HG03025 (cell line): ENCODE data around the gene NLRX1.
"Not testable (repeated sequence)": the region's sequence is repeated elsewhere in the genome, so short reads cannot be mapped to it uniquely, and the experiment has no call there.

Experiments
- ATAC-seq: cut with Tn5 transposase; IDR thresholded peaks from one replicate; pipeline ENCODE4 v1.9.1; 2021; ENCODE audit warnings: mild to moderate bottlenecking, moderate library complexity; ENCODE audit not compliant: unreplicated experiment, low FRiP score

NLRX1 gene

DNA sequence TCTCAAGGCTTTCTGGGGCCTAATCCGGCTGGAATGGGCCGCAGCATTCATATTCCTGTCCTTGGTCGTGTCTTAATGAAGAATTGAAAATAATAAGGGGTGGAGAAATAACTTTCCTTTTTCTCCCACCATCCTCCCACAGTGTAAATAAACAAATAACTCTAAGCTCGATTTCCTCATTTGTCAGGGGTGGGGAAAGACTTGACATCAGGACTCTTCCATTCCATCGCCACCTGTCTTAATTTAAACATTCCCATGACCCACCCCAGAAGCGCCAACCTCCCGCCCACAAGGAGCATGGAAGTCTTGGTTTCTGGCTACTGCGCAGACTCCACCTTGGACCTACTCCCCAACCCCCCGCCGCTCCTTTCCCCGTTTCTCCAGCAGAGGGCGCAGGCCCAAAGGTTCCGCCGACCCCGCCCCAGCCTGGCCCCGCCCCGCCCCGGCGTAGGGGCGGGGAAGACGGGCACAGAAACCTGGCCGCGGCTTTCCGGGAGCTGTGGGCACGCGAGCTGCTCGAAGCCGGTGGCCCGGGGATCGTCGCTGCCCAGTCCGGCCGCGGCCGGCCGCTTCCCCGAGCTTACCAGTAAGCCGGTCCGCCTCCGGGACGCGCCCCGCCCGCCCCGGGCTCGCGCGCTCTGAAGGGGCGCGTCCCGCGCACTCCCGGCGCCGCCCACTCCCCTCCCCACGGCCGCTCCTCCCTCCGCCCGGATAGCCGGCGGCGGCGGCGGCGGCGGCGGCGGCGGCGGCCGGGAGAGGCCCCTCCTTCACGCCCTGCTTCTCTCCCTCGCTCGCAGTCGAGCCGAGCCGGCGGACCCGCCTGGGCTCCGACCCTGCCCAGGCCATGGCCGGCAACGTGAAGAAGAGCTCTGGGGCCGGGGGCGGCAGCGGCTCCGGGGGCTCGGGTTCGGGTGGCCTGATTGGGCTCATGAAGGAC is 37.3 kb downstream of the NLRX1 start, which contains the start of gene CBL:
Gene CBL (plus strand): TSS at position 766 of the 937 bp plus-strand sequence. CDS start 79 bp downstream, at position 845.
- peak; percentile 72 for ATAC-seq

DNA sequence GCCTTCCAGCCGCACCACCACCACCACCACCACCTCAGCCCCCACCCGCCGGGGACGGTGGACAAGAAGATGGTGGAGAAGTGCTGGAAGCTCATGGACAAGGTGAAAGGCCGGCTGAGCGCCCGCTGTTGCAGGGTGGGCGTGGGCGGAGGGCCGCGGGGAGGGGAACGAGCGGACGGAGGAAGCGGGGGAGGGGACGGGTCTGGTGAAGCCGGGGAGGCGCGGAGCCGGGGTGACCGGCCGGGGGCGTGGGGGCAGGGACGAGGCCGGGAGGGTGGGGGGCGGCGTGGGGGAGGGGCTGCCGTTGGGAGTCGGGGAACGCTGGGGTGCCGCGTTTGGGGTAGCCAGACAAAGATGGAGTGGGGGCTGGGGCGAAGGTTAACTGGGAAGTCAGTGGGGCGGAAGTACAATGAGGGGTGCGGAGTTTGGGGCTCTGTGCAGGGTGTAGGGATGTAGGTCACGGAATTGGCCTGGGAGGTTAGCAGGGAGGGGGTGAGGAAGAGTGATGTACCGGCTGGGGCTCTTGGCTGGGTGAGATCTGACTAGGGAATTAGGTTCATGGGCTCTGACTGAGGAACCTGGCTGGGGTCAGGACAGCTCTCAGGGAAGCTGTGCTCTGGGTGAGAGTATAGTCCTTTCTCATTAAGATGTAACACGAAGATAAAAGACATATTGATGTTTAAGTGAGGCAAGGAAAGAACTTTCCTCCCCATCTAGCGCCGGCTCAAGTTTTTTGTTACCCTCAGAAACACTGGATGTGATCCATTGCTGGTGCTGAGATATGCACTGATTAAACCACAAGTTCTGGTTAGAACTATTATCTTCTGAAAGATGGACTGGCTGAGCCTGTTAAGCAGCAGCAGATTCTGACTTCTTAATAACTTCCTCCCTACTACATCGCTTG is 38.2 kb downstream of the NLRX1 start:
- ATAC-seq: peak; percentile 21

DNA sequence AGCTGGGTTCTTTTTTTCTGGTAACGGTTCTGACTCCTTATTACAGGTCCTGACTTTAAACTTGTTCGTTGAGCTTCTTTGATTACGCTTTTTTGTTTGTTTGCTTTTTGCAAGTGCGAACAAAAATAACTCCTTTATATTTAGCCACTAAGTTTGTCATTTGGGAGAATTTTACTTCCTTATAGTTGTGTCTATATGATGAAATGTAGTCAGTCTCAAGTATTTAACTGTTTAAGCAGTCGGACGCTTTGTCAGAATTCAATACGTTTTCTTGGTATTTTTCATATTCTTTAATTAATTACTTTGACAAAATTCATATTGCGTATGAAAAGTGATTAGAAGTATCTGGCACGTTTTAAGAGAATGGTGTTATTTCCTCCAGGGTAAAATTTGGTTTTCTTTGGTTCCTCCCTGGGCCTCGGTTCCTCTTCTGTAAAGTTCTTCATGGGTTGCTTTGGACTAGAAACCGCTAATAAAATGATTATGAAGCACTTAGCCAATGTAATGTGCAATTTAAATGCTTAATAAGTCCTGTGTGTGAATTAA is 39.0 kb downstream of the NLRX1 start:
- ATAC-seq: no peak

DNA sequence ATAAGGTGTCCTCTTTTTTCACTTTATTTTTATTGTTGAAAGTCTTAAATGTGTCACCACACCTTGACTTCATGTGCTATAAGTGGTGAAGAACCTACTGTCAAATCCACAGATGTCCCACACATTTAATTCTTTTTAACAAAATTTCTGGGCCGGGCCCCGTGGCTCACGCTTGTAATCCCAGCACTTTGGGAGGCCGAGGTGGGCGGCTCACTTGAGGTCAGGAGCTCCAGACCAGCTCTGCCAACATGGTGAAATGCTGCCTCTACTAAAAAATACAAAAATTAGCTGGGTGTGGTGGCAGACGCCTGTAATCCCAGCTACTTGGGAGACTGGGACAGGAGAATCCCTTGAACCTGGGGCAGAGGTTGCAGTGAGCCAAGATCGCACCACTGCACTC is 40.7 kb downstream of the NLRX1 start:
- ATAC-seq: no peak

DNA sequence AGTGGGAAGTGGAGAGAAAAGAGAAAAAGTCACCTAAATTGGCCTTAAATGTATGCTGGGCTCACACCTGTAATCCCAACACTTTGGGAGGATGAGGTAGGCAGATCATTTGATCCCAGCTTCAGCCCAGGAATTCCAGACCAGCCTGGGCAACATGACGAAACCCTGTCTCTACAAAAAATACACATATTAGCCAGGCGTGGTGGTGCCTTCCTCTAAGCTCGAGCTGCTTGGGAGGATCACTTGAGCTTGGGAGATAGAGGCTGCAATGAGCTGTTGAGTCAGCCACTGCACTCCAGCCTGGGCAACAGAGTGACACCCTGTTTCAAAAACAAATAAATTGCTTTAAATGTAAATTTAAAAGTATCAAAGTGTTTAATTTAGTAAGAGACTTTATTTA is 41.5 kb downstream of the NLRX1 start:
- no peak for ATAC-seq

DNA sequence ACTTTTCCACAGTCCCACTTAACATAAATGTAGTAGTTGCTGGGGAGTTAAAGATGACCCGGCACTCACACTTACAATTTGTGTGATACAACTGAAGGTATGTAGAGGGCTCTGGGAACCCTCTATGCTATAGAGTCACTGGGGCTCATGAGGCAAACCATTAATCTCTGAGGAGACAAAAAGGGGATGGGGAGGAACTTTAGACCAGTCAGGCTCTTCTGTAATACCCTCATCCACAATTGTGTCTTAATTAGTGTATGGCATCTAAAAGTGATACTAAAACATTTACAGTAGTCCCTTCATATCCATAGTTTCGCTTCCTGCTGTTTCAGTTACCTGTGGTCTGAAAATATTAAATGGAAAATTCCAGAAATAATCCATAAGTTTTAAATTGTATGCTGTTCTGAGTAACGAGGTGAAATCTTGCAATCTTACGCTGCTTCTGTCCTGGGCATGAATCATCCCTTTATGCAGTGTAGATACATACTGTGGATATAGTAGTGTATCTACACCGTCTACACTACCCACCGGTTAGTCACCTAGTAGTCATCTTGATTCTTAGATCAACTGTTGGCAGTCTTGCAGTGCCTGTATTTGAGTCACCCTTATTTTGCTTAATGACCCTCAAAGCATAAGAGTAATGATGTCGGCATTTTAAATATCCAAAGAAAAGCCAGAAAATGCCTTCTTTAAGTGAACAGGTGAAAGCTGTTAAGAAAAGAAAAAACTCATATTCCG is 49.8 kb downstream of the NLRX1 start:
- ATAC-seq: no peak

DNA sequence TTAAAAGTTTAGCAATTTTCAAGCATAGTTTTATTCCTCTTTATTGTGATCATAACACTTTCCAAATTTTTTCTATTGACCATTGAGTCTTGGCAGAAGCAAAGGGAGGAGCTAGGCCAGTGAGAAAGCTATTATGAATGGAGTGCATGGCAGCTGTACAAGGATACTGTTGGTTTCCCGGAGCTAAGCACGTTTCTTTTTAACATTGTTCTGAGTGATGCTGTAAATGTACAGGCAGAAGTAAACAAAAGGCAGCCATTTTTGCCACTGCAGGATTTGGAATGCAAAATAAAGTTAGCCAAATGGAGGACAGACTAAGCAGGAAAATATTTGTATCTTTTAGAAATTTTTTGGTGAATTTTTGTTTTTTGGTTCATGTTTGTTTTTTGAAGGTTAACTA is 53.8 kb downstream of the NLRX1 start:
- ATAC-seq: no peak

DNA sequence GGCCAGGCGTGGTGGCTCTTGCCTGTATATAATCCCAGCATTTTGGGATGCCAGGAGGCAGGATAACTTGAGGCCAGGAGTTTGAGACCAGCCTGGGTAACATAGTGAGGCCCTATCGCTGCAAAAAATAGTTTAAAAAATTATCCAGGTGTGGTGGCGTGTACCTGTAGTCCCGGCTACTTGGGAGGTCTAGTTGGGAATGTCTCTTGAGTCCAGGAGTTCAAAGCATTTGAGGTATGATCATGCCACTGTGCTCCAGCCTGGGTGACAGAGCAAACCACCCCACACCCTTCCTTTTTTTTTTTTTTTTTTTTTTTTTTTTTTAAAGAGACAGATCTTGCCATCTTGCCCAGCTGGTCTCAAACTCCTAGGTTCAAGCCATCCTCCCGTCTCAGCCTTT is 54.4 kb downstream of the NLRX1 start:
- no peak for ATAC-seq

DNA sequence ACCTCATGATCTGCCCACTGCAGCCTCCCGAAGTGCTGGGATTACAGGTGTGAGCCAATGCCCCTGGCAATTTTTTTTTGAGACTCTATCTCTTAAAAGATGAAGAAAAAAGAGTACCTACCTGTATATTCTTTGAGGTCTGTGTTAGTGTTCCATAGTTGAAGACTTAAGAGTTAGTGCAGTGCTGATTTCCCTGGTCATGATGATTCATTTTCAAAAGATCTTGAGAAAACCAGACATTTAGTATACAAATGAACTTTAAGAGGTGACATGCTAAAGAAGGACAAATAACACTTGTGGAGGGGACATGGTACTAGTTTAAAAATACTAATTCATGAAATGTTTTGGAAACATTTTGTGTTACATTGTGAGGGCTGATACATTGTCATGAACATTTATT is 55.3 kb downstream of the NLRX1 start:
- ATAC-seq: no peak

DNA sequence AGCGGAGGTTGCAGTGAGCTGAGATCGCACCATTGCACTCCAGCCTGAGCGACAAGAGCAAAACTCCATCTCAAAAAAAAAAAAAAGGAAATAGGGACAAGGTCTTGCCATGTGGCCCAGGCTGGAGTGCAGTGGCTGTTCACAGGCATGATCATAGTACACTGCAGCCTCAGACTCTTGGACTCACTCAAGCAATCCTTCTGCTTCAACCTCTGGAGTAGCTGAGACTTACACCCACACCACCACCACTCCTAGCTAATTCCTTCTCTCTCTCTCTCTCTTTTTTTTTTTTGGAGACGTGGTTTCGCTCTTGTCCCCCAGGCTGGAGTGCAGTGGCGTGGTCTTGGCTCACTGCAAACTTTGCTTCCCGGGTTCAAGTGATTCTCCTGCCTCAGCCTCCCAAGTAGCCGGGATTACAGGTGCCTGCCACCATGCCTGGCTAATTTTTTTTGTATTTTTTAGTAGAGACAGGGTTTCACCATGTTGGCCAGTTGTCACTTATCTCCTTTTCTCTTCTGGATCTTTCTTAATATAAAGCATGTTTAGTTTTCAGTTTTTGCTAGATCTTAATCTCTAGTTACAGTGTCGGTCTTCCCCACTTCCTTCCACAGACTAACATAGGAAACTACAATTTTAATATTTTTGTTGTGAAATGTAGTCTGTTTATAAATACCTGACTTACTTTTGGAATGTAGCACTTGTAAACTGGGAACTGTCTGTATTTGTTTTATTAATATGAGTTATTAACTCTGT is 60.2 kb downstream of the NLRX1 start:
- ATAC-seq: not testable (repeated sequence)

DNA sequence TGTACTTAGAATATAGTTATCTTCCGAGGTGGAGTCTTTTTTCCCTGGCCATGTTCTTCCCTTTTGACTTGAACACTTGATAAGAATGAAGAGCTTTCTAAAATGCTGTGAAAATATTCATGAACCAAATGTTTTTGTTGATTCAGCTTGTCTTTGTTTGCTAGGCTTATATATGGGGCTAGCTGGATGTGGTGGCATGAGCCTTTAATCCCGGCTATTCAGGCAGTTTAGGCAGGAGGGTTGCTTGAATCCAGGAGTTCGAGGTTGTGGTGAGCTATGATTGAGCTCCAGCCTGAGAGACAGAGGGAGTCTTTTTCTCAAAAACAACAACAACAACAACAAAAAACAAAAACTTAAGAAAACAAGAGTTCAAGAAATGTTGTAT is 60.8 kb downstream of the NLRX1 start:
- ATAC-seq: no peak

DNA sequence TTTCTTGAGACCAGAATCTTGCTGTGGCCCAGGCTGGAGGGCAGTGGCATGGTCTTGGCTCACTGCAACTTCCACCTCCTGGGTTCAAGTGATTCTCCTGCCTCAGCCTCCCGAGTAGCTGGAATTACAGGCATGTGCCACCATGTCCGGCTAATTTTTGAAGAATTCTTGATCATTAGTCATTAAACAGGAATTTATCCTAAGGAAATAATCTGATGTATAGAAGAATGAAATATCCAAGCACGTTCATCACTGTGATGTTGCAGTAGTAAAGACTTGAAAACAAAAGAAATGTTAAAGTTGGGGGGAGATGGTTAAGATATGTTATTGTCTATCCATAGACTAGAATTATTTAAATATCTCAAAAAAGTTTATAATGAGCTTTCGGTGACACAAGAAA is 61.2 kb downstream of the NLRX1 start:
- no peak for ATAC-seq
